Fibroblast of upper back skin (primary cell): ENCODE data around the gene CMTM4.
"Not testable (repeated sequence)": the region's sequence is repeated elsewhere in the genome, so short reads cannot be mapped to it uniquely, and the experiment has no call there.

Experiments
- DNase-seq: peaks from one replicate; pipeline ENCODE4 v3.0.0-alpha.2; 2013

The CMTM4 gene

GRCh38 chr16:66611911-66612310 is 84.6 kb downstream of the CMTM4 start:
- DNase-seq: not testable (repeated sequence)

DNA sequence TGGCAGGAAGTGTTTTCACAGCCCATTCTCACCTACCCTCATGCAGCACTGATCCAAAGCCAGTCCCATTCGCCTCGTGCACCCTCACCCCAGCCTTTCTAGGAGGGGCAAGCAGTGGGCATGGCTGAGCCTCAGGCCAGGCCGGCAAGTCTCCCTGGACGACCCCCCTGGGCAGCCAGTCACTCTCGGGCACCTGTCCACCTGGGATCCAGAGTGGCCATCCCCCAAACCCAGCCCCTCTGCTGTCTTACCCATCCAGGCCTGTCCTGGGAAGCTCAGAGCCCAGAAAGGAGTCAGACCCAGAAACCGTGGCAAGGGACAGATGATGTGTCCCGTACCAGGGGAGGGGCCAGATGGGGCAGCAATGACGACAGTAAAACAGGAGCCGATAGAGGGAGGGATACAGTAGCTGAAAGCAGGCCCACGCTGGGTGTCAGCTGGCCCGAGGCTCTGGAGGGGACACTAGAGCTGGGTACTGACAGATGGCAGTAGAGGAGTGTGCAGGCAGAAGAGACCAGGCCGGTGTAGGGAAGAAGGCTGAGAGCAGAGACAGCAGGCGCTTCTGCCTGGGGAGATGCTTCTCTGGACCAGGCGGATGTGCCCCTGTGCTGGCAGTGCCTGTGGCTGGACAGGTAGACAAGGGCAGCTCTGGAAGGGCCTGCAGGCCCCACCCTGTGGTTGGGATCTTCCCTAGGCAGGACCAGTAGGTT is 86.3 kb downstream of the CMTM4 start:
- DNase-seq: no peak

GRCh38 chr16:66609139-66609510 is 87.4 kb downstream of the CMTM4 start:
- DNase-seq: no peak

- DNase-seq: peak; percentile 92
Observed at GRCh38 chr16:66608241-66609138, 88.1 kb downstream of the CMTM4 start.

DNA sequence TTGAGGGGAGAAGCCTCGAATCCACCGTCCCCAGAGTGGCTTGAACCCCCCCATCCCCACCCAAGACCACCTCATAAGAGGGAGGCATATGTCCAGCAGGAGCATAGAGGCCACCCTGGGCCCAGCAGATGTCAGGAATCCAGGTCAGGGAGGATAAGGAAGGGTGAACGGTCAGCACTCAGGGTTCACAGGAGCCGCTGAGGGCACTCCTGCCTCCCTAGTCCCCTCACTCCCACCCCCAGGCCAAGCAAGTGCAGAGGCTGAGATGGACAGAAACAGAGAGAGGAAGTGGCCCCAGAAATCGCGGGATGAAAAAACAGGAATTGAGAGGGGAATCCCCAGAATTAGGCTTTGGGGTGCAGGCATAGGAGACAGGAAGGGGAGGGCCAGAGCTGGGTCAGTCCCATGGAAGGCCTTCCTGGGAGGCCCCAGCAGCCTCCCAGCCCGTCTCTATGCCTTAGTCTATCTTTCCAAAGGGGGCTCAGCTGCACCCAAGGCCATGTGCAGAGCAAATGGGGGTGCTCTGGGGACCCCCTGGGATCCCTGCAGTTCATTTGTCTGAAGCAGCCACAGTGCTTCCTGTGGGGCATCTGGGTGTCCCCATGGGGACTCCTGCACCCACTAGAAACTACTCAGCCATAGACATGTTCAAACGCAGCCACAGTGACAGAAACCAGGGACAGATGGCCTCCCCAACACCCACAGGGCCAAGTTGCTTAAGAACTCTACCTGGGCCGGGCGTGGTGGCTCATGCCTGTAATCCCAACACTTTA is 90.4 kb downstream of the CMTM4 start:
- DNase-seq: no peak

DNA sequence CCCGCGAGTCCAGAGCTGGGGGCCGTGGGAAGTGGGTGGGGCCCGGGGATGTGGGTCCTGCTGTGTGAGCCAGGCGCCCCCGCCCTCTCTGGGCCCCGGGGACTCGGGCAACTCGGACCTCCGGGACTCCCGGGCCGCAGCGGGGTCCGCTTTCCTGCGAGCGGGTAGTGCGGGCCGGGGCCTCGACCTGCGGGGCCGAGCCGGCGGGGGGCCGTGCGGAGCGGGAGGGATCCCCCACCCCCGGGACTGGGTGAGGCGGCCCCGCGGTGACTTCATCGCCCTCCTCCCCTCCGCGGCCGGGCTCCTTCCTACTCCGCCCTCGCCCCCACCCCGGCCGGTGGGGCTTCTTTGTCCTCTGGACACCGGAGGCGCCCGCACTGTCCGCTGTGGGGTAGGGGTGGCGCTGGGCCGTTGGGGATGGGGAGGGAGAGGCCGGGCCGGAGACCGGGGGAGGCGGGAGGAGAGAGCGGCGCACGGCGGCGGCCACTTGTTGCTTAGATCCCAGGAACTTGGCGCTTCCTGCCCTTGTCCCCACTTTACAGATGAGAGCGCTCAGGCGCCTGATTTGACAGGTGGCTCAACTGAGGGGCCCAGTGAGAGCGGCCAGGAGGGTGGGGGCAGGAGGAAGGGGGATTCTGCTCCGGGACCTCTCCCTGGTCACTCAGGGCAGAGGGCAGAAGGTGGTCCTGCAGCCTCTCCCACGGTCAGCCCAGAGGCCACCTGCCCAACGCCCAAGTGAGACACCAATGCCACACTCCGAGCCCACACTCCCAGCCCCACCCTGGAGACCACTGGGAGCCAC is 91.2 kb downstream of the CMTM4 start:
- peak; percentile 32 for DNase-seq

GRCh38 chr16:66604376-66605176 is 92.0 kb downstream of the CMTM4 start, which contains the start of gene CMTM3:
Gene CMTM3 (plus strand): TSS chr16:66604704. CDS start chr16:66604806, 102 bp downstream.
- DNase-seq: peak; percentile 58

GRCh38 chr16:66603537-66604375 is 92.8 kb downstream of the CMTM4 start:
- DNase-seq: peak; percentile 56

GRCh38 chr16:66601471-66601870 is 95.1 kb downstream of the CMTM4 start:
- no peak for DNase-seq

DNA sequence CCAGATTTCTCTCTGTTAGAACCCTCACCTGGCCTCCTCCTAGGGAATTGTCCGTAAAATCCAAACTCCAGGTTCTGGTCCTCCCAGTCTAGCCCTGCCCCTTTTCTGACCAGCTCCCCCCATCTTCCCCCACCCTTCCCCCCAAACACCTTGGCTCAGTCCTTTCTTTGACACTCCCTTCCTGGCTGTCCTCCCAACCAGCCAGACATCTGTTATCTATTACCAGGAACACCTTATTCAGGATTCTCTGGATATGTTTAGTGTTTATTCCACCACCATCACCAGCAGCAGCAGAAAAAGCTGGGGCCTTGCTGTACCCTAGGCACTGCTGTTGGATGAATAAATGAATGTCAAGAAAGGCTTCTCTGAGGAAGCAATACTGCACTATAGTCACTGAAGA is 96.1 kb downstream of the CMTM4 start:
- DNase-seq: no peak

GRCh38 chr16:66599726-66600125 is 96.8 kb downstream of the CMTM4 start:
- DNase-seq: no peak

DNA sequence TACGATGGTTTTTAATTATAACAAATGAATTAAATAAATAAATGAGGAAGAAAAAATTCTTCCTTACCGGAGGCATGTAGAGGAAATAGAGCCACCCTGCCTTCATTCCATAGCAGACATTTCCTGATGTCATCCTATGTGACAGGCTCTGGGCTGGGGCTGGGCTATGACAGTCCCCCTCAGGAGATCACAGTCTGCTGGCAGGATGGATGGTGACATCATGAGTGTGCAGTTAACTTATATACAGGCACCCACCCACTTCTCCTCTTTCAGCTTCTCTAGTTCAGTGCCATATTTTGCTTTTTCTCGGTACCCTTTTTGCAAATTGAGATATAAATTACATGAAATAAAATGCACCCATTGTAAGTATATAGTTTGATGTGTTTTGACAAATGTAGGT is 98.4 kb downstream of the CMTM4 start:
- no peak for DNase-seq

- DNase-seq: no peak
Observed at GRCh38 chr16:66596986-66597848, 99.3 kb downstream of the CMTM4 start.

GRCh38 chr16:66596559-66596958 is 100.0 kb downstream of the CMTM4 start:
- DNase-seq: not testable (repeated sequence)

DNA sequence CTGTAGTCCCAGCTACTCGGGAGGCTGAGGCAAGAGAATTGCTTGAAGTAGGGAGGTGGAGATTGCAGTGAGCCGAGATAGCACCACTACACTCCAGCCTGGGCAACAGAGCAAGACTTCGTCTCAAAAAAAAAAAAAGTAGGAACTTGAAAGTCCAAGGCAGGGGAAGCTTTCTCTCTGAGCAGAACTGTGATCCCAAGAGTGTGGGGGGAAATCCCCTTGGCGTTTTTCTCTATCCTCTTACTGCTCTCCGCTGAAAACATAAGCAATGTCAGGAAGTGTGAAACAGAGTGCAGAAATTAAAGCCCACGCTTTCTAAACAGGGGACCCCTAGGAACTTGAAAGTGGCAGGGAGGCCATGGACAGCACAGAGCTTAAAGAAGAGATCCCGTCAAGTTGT is 101.8 kb downstream of the CMTM4 start:
- DNase-seq: no peak

GRCh38 chr16:66592814-66593213 is 103.7 kb downstream of the CMTM4 start:
- no peak for DNase-seq

DNA sequence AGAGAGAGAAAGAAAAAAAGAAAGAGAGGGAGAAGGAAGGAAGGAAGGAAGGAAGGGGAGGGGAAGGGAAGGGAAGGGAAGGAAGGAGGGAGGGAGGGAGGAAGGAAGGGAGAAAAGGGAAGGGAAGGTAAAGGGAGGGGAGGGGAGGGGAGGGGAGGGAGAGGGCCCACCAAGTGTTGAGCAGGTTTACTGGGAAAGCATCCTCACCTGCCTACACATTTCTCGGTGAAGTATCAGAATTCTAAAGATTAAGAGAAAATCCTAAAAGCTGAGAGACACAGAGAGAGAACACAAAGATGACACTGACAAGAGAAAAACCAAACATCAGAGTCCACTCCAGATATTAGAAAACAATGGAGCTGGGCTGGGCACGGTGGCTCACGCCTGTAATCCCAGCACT is 104.3 kb downstream of the CMTM4 start:
- no peak for DNase-seq

DNA sequence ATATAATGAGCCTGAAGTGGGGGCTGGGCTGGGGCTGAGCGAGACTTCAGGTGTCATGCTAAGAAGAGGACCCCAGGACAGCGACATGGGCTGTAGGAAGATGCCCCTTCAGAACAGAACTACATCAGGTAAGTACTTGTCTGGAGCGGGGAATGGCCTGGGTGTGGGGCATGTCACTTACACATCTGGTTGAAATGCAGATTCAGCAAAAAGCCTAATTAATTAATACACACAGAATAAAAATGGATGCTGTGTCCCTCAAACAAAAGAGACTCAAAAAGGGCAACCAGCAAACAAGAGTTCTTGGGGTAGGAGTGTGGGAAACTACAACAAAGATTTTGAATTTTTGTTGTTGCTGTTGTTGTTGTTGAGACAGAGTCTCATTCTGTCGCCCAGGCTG is 105.5 kb downstream of the CMTM4 start:
- no peak for DNase-seq

GRCh38 chr16:66590322-66590721 is 106.2 kb downstream of the CMTM4 start:
- no peak for DNase-seq
